GM19239 (cell line): ENCODE data around the gene NOL6.
A peak's percentile ranks its signal among the peaks of the same experiment; 100 is the strongest.

Source experiments
- DNase-seq: peaks from one replicate; pipeline ENCODE4 v3.0.0; 2011; ENCODE audit warnings: low spot score; ENCODE audit not compliant: insufficient read length
- FAIRE-seq: peaks from 2 replicates; lab custom pipeline; 2011; peaks lifted over from hg19 to GRCh38; lab: Jason Lieb, UNC

Gene NOL6

DNA sequence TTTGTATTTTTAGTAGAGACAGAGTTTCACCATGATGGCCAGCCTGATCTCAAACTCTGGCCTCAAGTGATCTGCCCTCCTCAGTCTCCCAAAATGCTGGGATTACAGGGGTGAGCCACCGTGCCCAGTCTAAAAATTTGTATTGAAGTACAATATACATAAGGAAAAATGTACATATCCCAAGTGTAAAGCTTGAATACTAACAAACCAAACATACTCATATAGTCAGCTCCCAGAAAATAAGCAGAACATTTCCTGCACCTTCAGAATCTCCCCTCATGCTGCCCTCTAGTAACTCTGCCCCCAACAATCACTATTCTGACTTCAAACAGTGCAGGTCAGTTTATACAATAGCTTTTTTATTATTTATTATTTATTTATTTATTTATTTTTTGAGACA, 1.6 kb upstream of the NOL6 start:
- DNase-seq (no peak), FAIRE-seq (no peak)

DNA sequence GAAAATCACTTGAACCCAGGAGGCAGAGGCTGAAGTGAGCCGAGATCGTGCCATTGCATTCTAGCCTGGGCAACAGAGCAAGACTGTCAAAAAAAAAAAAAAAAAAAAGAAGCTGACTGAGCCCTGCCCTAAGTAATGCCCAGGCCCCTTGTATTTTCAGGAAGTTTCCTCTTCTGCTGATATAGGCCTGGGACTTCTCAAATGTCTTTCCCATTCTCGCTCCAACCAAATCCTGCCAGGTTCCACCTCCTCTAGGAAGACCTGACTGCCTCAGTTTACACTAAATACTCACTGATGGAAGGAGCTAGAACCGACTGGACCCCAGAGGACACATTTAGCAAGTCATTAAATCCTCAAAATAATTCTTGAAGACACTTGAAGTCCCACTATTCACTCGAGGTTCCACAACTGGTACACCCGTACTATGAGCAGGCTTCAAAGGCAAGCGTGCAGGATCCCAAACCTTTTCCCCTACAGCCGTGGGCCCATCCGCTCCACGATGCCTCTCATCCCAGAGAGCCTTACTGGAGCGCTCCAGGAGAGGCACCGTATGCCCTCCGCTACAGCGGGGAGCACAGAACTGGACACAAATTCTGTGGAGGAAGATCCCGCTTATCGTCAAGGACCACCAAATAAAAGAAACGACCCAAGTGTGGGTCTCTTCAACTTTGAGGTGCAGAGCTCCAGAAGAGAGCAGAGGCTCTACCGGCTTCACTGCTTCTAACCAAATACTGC, 676 bp downstream of the NOL6 start:
- no peak for DNase-seq
- no peak for FAIRE-seq

DNA sequence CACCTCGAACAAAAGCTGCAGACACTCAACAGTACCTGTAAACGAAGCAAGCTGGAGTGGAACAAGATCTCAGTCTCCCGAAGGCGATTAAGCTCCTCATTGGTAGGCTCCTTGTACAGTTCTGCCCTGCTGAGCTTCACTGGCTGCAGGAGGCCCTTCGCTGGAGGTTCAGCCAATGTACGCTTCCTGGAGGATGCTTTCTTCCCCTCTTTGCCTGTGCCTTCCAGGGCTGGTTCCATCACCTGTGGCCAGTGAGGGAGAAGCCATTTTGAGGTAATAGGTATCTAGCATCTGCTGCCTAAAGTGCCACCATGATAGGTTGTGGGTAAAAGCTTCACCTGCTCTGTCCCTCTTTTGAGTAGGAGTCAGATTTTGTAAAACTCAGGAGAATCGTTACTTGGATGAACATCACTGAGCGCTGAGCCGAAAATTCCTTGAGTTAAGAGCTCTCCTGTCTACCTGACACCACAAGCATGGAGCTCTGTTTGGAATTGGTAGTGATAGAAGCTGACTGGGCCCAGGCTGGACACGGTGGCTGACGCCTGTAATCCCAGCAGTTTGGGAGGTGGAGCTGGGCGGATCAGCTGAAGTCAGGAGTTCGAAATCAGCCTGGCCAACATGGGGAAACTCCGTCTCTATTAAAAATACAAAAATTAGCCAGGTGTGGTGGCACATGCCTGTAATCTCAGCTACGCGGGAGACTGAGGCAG, 1.4 kb downstream of the NOL6 start:
- FAIRE-seq (no peak), DNase-seq (no peak)

DNA sequence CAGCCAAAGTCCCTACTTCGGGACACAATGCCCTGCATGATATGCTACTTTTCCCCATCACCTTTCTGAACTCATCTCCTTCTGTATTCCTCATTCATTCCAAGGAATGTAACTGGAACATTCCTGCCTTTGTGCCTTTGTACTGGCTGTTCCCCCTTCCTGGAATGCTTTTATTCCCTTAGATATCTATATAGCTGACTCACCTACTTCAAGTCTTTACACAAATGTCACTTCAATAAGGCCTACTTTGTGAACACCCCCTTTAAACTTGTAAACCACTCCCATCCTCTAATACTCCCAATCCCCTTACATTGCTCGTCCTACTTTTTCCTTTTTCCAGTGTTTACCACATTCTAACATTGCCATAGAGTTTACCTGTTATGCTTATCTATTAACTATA, 2.4 kb downstream of the NOL6 start:
- DNase-seq (no peak), FAIRE-seq (no peak)

DNA sequence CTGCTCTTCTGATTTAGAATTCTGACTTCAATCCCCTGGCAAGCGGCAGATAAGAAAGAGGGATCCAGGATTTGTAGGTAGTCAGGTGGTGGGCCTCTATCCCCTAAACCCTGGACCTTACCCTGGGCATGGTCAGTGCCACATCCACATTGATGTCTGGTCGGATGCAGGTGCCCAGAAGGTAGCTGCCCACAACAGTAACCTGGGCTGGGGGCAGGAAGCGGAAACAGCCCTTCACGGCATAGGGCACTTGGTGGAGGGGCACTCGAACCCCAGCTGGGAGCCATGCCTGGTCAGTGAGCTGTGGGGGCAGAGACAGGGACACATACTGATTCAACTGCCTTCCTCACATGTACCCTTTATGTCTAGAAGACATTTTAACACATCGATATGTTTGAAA, 3.8 kb downstream of the NOL6 start:
- DNase-seq (no peak), FAIRE-seq (no peak)

DNA sequence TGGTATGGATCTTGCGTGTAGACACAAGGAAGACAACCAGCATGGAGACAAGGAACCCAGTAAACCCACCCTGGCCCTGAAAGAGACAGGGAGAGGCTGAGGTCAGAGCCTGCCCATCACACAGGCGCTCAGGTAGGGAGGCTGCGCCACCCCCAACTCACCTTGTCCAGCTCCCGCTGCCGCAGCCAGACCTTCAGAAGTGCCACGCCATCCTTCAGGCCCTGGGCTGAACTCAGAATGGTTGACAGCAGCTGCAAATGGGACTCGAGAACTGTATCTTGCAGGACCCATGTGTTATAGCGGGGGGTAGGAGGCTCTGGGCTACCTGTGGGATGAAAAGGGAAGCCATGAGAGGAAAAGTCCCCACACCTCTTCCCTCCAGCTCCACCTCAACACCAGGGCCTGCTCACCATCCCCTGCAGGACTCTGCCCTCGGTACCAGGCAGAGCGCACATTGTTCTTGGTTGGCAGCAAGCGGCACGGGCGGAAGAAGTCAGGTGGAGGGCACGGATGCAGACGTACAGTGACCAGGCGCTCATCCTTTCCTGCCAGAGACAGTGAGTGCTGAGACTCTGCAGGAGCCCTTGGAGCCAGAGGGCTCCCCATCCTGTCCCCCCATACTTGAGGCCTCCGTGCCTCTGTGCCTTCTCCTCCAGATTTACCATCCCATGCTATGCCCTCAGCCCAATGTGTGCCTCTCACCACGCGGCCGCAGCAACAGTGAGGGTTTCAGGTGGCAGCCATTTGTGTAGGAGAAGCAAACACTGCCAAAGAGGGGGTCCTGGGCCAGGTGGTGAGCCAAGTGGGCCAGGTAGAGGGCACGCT, 4.7 kb downstream of the NOL6 start:
- DNase-seq (no peak), FAIRE-seq (no peak)

DNA sequence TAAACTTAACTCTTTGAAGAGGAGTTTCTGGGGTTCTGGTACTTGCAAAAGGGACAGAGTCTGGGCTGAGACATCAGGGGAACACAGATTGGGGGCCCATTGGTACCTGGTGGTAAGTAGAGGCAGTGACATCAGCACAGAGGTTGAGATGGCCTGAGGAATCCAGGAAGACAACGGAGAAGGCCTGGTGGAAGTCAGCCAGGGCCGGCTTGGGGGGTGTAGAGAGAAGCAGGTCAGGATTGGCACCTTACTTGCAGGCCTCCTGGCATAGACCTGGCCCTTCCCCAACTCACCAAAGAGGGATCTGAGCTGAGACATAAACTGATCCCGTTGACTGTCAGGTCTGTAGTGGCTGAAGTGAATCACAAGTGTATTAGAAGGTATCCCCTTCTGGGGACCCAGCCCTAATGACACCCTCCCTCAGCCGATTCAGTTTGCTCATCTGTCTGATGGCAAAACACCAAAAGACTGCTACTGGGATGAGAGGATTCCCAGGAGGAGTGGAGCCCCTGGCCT, 5.5 kb downstream of the NOL6 start:
- FAIRE-seq, result no peak

DNA sequence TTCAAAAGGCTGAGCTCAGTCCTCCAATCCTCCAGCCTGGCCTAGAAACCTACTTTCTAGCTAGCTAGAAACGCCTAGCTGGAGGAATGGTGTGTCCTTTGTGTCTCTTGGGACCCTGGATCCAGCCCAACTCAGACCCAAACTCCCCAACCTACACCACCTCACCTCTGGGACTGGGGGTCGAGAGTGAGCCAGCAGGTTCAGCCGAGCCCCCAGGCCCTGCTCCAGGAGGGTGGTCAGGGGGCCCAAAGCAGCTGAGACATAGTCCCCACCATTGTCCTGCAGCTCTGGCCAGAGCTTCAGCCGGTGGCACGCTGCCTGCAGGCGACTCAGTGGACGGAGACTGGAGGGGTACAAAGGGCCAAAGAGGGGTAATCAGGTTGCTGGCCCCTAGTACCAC, 6.2 kb downstream of the NOL6 start:
- FAIRE-seq, result no peak
- DNase-seq, result no peak

More for the DNA sequence above, 5.5 kb downstream of the NOL6 start:
- no peak for DNase-seq

DNA sequence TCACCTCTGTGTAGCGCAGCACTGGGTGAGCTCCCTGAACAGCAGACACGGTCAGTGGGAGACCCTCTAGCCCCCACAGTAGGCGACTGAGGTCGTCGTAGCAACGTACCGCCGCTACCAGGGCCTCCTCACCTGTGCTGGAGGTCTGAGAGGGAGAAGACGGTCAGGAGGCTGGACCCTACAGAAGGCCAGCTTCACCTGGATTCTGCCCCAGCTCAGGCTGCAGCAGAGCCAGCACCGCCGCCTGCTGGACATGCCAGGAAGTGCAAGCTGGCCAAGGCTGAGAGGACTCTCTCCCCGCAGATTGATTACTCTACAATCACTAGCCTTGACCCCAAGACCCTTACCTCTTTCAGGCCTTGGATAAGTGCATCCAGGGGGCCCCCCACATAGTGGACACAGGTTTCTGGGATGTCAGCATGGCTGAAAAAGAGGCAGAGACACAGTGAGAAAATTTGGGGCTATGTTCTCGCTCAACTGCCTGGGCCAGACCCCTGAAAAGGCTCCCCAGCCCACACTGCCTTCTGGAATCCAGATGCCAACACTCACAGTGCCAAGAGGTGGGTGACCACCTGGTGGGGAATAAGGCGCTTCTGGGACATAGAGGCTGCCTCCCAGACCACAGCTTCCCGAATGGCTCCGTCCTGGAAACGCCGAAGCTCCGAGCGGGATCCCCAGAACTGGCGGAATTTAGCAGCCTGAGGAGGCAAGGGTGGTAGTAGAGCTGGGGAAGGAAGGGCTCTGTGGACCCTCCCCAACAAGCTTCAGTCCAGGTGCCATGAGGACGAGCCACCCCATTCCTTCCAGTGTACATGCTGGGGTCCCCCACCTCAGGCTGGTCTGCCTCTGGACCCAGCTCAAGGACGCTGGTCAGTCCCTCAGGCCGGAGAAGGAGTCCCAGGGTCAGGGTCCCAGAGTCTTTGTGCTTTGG, 6.9 kb downstream of the NOL6 start:
- DNase-seq (peak; percentile 71), FAIRE-seq (peak; percentile 71)

DNA sequence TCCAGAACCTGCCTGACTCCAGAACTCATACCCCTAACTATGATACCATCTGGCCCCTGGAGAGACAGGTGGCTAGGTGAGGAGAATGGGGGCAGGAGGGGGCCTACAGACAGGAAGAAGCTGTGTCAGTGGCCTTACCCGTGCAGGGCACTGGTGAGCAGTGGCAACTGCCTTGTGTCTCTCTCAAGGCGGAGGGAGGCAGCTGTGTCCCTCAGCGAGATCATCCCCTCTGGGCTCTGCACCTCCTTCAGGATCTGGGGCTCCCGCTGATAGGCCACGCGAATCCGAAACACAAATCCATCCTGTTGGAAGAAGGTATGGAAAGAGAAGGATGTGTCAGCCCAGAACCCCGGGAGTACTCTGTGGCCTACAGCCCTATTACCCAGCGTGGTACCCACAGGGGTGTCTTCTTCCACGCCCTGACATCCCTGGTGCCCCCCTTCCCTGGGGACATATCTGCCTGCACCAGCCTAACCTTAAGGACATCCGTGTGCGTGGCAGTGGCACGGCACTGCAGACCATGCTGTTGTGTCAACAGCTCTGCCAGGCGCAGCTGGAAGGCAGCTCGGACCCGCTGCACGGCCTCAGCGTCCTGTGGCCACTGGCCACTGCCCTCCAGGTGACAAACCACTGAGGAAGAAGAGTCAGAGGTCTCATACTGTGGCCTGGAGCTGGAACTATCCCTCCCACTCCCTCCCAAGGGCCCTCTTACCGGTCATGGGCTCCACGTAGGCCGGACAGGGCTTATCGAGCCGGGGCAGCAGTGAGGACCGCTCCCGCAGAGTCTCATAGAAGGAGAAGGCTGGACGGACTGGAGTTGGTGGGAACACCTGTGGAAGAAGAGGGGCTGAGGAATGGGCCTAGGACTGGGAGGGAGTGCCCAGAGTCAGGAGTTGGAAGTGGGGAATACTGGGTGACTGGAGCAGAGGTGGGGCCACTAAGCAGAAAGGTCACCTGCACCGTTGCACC, 7.8 kb downstream of the NOL6 start:
- DNase-seq, result no peak
- no peak for FAIRE-seq

DNA sequence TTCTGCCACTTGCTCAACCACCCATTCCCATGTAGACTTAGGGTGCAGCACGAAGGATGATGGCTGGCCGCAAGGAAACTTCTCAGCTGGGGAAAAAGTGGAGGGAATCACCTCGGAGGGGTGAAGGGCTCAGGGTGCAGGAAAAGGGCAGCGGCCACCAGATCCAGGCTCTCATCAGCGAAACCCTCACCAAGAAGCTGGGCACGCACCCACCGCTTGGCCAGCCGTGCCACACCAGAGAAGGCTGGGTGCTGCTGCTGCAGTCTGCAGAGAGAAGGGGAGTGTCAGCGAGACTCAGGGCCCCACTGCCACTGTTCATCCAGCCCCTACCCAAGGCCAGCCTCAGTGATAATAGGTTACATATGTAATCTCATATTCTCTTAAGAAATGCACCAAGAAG, 8.6 kb downstream of the NOL6 start:
- FAIRE-seq (no peak), DNase-seq (no peak)

DNA sequence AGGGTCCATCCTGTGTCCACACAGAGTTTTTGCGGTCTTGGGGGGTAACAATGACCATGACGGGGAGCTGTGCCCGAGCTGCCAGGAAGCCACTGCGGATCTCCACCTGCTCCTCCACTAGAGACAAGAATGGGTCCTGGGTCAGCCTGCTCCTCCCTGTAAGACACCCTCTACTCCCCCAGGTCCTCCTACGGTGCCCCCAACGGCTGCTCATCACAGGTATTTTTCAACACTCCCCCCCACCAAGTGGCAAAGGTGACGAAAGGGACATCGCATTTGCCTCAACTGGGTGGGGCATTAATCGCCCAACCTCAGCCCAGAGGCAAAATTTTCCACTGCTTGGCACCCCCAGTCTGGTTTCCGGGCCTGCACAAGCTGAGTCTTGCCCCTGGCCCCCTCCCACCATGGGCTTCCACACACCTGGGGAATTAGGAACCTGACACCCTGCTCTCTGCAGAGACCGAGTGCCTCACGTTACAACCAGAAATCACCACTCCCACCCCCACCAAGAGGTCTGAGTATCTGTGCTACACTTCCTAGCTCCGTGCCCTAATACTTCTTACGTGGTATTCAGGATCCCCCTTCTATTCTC, 9.6 kb downstream of the NOL6 start:
- FAIRE-seq, result no peak
- DNase-seq, result no peak

DNA sequence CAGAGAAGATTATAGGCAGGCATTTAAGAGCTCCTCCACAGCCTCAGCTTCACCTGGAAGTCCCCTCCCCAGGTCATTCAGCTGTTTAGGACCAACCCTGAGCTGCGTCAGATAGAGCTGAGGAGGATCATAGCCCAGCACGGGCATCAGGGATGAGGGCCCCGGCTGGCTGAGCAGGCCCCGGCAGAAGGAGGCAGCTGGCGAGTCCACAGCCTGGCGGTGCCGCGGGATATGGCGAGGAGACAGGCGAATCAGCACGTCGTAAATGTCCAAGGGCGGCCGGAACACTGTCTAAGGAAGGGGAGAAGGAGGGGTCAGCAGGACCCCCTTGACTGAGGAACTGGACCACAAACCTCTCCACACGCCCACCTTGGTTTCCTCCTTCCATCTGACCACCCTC, 10.6 kb downstream of the NOL6 start:
- DNase-seq (no peak), FAIRE-seq (no peak)

DNA sequence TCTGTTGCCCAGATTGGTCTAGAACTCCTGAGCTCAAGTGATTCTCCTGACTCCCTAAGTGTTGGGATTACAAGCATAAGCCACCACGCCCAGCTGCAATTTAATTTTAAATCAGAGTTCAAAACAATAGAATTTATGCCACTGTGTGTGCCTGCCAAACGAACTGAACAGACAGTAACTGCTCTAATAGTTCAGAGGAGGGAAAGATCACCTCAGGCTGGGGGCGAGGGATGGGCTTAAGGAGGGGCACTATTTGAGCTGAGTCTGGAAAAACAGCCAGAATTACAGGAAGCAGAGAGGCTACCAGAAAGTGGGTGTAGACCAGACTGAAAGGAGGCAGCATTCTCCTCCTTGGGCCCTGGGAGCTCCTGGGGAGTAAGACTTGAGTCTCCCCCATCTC, 12.2 kb downstream of the NOL6 start:
- FAIRE-seq, result no peak
- no peak for DNase-seq

DNA sequence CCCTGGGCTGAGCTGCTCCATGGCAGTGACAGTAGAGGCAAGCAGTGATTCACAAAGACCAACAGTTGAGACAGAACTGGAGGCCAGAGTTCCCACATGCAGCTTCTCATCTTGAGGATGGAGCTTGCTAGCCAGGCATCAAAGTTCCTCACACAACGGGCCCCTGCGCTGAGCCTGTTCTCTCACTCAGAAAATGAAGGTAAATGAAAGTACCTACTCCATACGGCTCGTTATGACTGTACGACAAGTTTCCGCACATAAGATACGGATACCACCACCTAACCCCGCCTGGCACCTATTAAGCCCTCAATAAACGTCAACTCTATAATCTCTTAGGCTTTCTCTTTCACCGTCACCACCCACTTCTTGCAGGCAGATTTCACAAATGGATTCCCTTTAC, 12.9 kb downstream of the NOL6 start:
- FAIRE-seq (no peak), DNase-seq (no peak)

DNA sequence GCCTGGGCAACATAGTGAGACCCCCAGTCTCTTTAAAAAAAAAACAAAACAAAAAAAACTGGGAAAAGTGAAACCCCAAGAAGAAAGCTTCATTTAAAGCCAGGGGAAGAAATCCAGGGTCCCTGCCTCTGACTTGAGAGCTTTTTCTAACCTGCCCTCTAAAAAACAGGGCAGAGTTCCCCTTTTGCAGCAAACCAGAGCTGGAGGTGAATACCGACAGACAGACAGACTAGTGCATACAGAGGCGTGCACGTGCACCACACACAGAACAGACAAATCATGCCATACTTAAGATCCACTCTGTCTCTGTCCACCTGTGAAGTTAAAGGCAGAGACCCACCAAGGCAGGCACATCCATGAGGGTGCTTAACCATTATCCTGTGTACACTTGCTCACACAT, 14.6 kb downstream of the NOL6 start:
- FAIRE-seq (no peak), DNase-seq (no peak)

DNA sequence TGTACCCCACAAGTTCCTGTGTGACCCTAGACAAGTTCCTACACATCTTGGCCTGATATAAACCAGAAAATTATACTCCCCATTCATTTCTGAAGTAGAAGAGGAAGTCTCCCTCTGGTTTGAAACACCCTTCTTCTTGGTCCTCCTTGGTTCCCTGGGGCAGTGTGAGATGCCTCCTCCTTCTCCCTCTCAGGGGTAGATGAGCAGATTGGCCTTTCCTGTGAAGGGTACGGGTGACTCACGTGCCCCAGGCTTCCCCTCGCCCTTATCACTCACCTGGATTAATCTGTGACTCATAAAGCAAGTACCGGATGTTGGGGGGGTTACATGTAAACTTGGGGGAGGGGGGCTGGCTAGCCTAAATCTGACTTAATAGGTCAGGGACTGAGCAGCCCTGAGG, 15.3 kb downstream of the NOL6 start:
- FAIRE-seq (peak; percentile 60), DNase-seq (peak; percentile 47)

DNA sequence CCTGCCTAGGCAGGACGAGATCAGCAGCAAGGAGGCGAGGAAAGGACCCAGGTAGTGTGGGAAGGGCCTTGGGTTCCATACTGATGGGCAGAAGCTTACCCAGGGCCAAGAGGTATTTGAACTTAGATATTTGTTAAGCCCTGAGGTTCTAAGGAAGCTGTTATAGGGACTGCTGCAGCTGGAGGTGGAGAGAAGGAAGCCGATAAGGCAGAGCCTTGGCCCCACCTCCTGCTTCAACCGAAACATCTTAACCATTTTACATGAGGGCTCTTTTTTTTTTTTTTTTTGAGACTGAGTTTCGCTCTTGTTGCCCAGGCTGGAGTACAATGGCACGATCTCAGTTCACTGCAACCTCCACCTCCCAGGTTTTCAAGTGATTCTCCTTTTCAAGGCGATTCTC, 17.8 kb downstream of the NOL6 start:
- FAIRE-seq (no peak), DNase-seq (no peak)
